Inflammatory macrophage treated with lipopolysaccharide for 1 hour (primary cell): ENCODE results near the gene NCR1.
"Not testable (repeated sequence)": the region's sequence is repeated elsewhere in the genome, so short reads cannot be mapped to it uniquely, and the experiment has no call there.

Experiments used
- DNase-seq, 2 donors: peaks; one replicate each; pipeline ENCODE4 v3.0.0-alpha.2; 2020 to 2022

The NCR1 gene

GRCh38 chr19:54905803-54906511, at the start of gene NCR1:
NCR1 (plus strand) TSS chr19:54906148; CDS start chr19:54906188, 40 bp downstream.
- peak; percentile 85 to 89 for DNase-seq

- DNase-seq: not testable (repeated sequence)
These were observed 47.5 kb upstream of the NCR1 start for GRCh38 chr19:54858476-54858875.

GRCh38 chr19:54859421-54859820, 46.5 kb upstream of the NCR1 start:
- peak; percentile 55 to 58 for DNase-seq

GRCh38 chr19:54863459-54863858, 42.5 kb upstream of the NCR1 start:
- DNase-seq: not testable (repeated sequence)

- peak; percentile 48 to 64 for DNase-seq
These were observed 34.3 kb upstream of the NCR1 start for GRCh38 chr19:54871696-54872095.

GRCh38 chr19:54873990-54874389, 32.0 kb upstream of the NCR1 start, which contains the start of gene FCAR:
FCAR (plus strand) TSS chr19:54874235; CDS start chr19:54874290, 55 bp downstream.
- peak; percentile 90 to 98 for DNase-seq

GRCh38 chr19:54875506-54875905, 30.4 kb upstream of the NCR1 start:
- peak; percentile 68 to 73 for DNase-seq

- peak; percentile 61 to 77 for DNase-seq
These were observed 28.5 kb upstream of the NCR1 start for GRCh38 chr19:54877471-54877870.

- DNase-seq: no peak
These were observed 24.1 kb upstream of the NCR1 start for GRCh38 chr19:54881884-54882283.

GRCh38 chr19:54882758-54883157, 23.2 kb upstream of the NCR1 start:
- DNase-seq: peak; percentile 50 to 56

GRCh38 chr19:54883228-54883627, 22.7 kb upstream of the NCR1 start:
- no peak for DNase-seq

- no peak for DNase-seq
These were observed 17.7 kb upstream of the NCR1 start for GRCh38 chr19:54888239-54888638.

GRCh38 chr19:54889566-54889965, 16.4 kb upstream of the NCR1 start:
- DNase-seq: no peak

- no peak for DNase-seq
These were observed 12.5 kb upstream of the NCR1 start for GRCh38 chr19:54893406-54893805.

- DNase-seq: not testable (repeated sequence)
These were observed 11.8 kb upstream of the NCR1 start for GRCh38 chr19:54894106-54894505.

- DNase-seq: no peak
These were observed 9.9 kb upstream of the NCR1 start for GRCh38 chr19:54896036-54896435.

- not testable (repeated sequence) for DNase-seq
These were observed 7.3 kb upstream of the NCR1 start for GRCh38 chr19:54898685-54899084.

GRCh38 chr19:54899646-54900045, 6.3 kb upstream of the NCR1 start:
- not testable (repeated sequence) for DNase-seq

- peak; percentile 87 to 91 for DNase-seq
These were observed 4.8 kb upstream of the NCR1 start for GRCh38 chr19:54901153-54901552.

GRCh38 chr19:54902061-54902460, 3.9 kb upstream of the NCR1 start:
- peak; percentile 28 to 61 for DNase-seq

- DNase-seq: no peak
These were observed 2.6 kb upstream of the NCR1 start for GRCh38 chr19:54903303-54903702.

- not testable (repeated sequence) for DNase-seq
These were observed 1.7 kb upstream of the NCR1 start for GRCh38 chr19:54904261-54904660.

- DNase-seq: no peak
These were observed 536 bp upstream of the NCR1 start for GRCh38 chr19:54905421-54905802.

GRCh38 chr19:54906819-54907218, 871 bp downstream of the NCR1 start:
- no peak for DNase-seq

- DNase-seq: not testable (repeated sequence)
These were observed 2.0 kb downstream of the NCR1 start for GRCh38 chr19:54907899-54908298.
